Stomach smooth muscle (tissue), 2 donors: ENCODE results near the gene LRRTM2.
"Not testable (repeated sequence)": the region's sequence is repeated elsewhere in the genome, so short reads cannot be mapped to it uniquely, and the experiment has no call there.

Source experiments
- H3K27ac ChIP-seq: one replicate; pipeline ENCODE4 v1.7.0; 2013; ENCODE audit warnings: mild to moderate bottlenecking, low read length, inconsistent platforms
- H3K27me3 ChIP-seq, 2 donors: one replicate each; pipeline ENCODE4 v1.7.0; 2013; ENCODE audit warnings: low read length in 2 of 2; ENCODE audit not compliant: insufficient read depth in 2 of 2, control insufficient read depth in 1 of 2
- H3K36me3 ChIP-seq, 2 donors: one replicate each; pipeline ENCODE4 v1.7.0; 2013; ENCODE audit warnings: low read length in 2 of 2; ENCODE audit not compliant: control insufficient read depth in 2 of 2, insufficient read depth in 2 of 2
- H3K4me1 ChIP-seq: one replicate; pipeline ENCODE4 v1.7.0; 2013; ENCODE audit warnings: low read length; ENCODE audit not compliant: control insufficient read depth, insufficient read depth
- H3K4me3 ChIP-seq, 2 donors: one replicate each; pipeline ENCODE4 v1.7.0; 2013; ENCODE audit warnings: low read length in 2 of 2
- H3K9ac ChIP-seq, 2 donors: one replicate each; pipeline ENCODE4 v1.7.0; 2013; ENCODE audit warnings: low read length in 2 of 2, mild to moderate bottlenecking in 1 of 2
- H3K9me3 ChIP-seq, 2 donors: one replicate each; pipeline ENCODE4 v1.7.0; 2013; ENCODE audit warnings: low read length in 2 of 2; ENCODE audit not compliant: control insufficient read depth in 2 of 2
- donor health status: healthy.
- donor health status: Pancreatic carcinoma.

The LRRTM2 gene

DNA sequence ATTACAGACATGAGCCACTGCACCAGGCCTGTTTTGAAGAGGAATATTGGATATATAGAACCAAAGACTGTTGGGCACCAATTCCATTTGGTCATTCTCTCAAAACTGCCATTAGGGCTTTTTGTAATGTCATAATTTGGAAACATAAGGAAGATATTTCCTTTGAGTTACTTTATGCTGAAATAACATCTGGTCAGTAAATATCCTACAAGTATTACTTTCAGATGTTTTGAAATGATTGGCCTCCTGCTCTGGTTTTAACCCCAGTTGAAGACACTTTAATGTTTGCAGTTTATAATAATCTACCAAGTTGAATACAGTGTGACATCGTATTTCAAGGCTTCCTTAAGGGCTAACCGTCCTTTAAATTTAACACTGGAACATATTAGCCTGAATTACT lies 33.6 kb downstream of the LRRTM2 start:
- H3K27ac ChIP-seq: no peak overlapping the region
- H3K27me3 ChIP-seq: no peaks in the 10 kb centered on the region
- H3K9me3 ChIP-seq: no peaks in the 10 kb centered on the region
- no peak overlapping the region for H3K4me3 ChIP-seq
- H3K36me3 ChIP-seq: no peaks in the 10 kb centered on the region
- peaks cover 8% of the 10 kb centered on the region for H3K4me1 ChIP-seq
- H3K9ac ChIP-seq: no peak overlapping the region

DNA sequence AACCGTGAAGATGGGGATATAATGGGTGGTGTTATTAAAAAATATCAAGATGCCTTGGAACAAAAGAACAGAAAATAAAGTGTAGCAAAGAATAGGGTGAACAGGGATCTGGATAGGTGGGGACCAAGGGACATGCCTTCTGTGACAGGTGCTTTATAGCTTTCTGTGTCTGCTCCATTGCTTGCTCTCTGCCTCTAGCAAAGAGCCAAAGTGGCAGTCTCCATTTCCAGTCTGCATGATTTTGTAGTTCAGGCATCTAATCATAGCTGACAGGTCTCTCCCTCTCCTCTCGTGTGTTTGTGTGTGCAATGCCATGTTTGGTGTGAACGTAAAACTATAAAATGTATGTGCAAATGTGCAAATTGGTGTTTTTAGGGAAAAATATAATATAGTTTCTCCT lies 35.0 kb downstream of the LRRTM2 start:
- Histone ChIP-seq H3K4me3 (no peak overlapping the region), H3K4me1 (peaks cover 8% of the 10 kb centered on the region), H3K27me3 (no peaks in the 10 kb centered on the region), H3K27ac (no peak overlapping the region), H3K9me3 (no peaks in the 10 kb centered on the region), H3K36me3 (no peaks in the 10 kb centered on the region), H3K9ac (no peak overlapping the region)

DNA sequence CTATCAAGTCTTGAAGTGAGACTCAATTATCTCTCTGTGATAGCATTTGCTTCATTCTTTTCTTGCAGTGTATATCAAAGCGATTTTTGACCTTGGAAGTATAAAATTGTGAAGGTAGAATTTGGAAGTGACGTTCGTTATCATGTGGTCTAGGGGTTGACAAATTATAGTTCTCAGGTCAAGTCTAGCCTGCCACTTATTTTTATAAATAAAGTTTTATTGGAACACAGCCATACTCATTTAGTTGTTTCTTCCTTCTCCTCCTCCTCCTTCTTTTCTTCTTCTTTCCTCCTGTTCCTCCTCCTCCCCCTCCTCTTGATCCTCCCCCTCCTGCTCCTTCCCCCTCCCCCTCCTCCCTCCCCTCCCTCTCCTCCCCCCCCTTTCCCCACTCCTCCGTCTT lies 38.0 kb downstream of the LRRTM2 start:
- no peaks in the 10 kb centered on the region for H3K27me3 ChIP-seq
- no peaks in the 10 kb centered on the region for H3K36me3 ChIP-seq
- H3K9ac ChIP-seq: no peak overlapping the region
- no peak overlapping the region for H3K27ac ChIP-seq
- H3K4me1 ChIP-seq: no peaks in the 10 kb centered on the region
- H3K4me3 ChIP-seq: no peak overlapping the region
- H3K9me3 ChIP-seq: no peaks in the 10 kb centered on the region

DNA sequence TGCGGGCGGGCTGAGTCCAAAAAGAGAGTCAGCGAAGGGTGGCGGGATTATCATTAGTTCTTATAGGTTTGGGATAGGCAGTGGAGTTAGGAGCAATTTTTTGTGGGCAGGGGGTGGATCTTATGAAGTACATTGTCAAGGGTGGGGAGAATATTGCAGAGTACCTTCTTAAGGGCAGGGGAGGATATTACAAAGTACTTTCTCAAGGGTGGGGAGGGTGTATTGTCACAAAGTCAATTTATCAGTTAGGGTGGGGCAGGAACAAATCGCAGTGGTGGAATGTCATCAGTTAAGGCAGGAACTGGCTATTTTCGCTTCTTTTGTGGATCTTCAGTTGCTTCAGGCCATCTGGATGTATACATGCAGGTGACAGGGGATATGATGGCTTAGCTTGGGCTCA lies 40.3 kb downstream of the LRRTM2 start:
- H3K36me3 ChIP-seq, H3K9ac ChIP-seq, H3K4me3 ChIP-seq, H3K9me3 ChIP-seq, H3K27me3 ChIP-seq, H3K4me1 ChIP-seq, H3K27ac ChIP-seq: not testable (repeated sequence)

DNA sequence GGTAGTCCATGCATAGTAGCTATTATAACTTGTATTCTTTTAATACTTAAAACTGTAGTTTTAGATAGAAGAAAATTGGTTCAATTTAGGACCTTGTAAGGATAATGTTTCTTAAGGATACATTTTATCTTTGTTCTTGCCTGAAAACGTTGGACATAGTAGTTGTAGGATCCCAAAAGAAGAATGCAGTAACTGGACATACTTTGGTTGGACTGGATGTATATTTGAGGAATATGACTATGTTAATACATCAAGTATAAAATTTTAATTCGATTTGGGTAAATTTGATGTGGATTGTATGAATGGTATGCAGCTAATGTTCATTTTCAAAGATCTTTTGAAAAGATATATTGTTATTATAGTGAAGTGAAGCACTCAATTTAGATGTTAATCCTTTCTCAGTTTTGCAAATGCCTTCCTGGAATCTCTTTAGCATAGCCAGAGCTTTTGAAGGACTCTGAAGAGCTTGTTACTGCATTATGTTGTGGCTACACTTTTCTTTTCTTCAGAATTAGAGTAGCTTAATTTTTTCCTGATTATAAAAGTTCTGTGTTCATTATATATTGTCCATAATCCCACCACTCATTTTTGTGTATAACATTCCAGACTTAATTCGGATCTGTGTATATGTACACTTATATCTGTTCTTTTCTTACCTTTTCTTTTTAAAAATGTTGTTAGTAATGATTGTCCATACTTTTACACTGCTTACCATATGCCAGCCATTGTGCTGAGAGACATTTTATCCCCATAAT lies 41.2 kb downstream of the LRRTM2 start:
- Histone ChIP-seq H3K9ac (no peak overlapping the region), H3K4me1 (no peaks in the 10 kb centered on the region), H3K27ac (no peak overlapping the region), H3K27me3 (no peaks in the 10 kb centered on the region), H3K9me3 (no peaks in the 10 kb centered on the region), H3K4me3 (no peak overlapping the region), H3K36me3 (peaks cover 0 to 5% of the 10 kb centered on the region in 2 donors)

DNA sequence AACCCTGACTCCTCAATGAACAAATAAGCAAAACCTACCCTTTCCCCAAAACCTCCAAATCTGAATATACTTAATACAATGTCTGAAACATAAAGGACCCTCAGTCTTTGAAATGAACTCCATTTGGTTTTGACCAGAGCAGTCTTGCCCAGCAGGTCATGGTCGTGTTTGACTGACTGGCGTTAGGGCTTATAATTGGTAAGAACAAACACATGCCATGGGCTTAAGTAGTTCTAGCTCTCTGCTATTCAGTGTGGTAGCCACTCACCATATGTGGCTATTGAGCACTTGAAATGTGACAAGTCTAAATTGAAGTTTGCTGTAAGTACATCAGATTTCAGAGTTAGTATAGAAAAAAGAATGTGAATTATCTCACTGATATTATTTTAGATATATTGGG lies 42.1 kb downstream of the LRRTM2 start:
- H3K4me1 ChIP-seq: no peaks in the 10 kb centered on the region
- H3K27me3 ChIP-seq: no peaks in the 10 kb centered on the region
- no peaks in the 10 kb centered on the region for H3K9me3 ChIP-seq
- no peak overlapping the region for H3K4me3 ChIP-seq
- peaks cover 0 to 7% of the 10 kb centered on the region in 2 donors for H3K36me3 ChIP-seq
- H3K27ac ChIP-seq: no peak overlapping the region
- H3K9ac ChIP-seq: no peak overlapping the region

DNA sequence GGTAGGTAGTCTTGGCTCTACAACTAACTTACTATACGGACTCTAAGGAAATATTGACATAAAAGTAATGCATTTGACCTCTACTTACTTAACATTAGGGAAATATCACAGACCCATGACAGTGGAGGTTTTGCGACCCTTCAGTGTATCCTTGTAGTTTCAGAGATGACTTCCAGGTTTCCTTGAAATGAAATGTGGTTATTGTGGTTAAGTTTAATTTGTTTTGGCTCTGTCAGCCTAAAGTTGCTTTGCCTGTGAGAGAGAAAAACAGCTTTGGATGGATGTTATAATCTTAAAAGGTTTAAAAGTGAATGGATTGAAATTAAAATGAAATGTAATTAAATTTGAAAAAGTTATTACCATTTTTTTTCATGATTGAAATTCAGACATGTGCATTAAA lies 42.9 kb downstream of the LRRTM2 start:
- H3K4me3 ChIP-seq: no peak overlapping the region
- no peaks in the 10 kb centered on the region for H3K4me1 ChIP-seq
- H3K27me3 ChIP-seq: no peaks in the 10 kb centered on the region
- H3K27ac ChIP-seq: no peak overlapping the region
- H3K9me3 ChIP-seq: no peaks in the 10 kb centered on the region
- H3K9ac ChIP-seq: no peak overlapping the region
- H3K36me3 ChIP-seq: peaks cover 4 to 15% of the 10 kb centered on the region in 2 donors

DNA sequence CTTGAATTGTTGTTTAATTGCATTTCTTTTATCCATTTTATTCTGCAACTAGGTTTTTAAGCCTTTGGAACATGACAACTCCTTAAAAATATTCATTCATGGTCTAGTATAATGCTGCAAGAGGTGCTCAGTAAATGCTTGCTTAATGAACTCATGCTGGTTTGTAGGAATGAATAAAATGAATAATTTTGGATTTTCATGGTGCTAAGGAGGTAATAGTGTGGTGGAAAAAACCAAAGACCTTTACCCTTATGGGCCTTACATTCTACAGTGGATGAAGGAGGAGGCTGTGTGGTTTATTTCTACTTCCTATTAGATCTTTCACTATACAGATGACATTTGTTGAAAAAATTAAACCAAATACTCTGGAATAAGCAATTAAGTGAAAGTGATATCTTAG lies 43.4 kb downstream of the LRRTM2 start:
- H3K9ac ChIP-seq: no peak overlapping the region
- H3K27ac ChIP-seq: no peak overlapping the region
- peaks cover 4 to 17% of the 10 kb centered on the region in 2 donors for H3K36me3 ChIP-seq
- no peak overlapping the region for H3K4me3 ChIP-seq
- H3K9me3 ChIP-seq: no peaks in the 10 kb centered on the region
- H3K4me1 ChIP-seq: no peaks in the 10 kb centered on the region
- no peaks in the 10 kb centered on the region for H3K27me3 ChIP-seq

DNA sequence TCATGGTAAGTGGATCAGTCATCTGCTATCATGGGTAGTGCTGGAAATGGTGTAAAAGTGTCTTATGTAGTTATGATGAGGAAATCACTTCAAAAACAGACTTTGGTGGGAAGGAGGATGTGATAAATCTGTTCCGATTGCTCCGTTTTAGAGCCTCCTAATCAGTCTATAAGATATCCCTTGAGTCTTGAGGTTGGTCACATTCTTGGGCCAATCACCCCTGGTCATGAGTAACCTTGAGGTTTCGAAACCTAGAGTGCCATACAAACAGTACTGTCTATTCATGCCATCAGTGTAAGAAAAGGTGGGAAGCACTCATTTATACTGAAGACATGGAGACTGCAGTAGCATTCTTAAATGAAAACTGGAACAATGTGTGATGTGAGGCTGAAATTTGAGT lies 45.8 kb downstream of the LRRTM2 start:
- H3K27ac ChIP-seq: no peak overlapping the region
- no peak overlapping the region for H3K4me3 ChIP-seq
- H3K4me1 ChIP-seq: no peaks in the 10 kb centered on the region
- H3K9me3 ChIP-seq: no peaks in the 10 kb centered on the region
- no peak overlapping the region for H3K9ac ChIP-seq
- H3K27me3 ChIP-seq: no peaks in the 10 kb centered on the region
- peaks cover 6 to 26% of the 10 kb centered on the region in 2 donors for H3K36me3 ChIP-seq

DNA sequence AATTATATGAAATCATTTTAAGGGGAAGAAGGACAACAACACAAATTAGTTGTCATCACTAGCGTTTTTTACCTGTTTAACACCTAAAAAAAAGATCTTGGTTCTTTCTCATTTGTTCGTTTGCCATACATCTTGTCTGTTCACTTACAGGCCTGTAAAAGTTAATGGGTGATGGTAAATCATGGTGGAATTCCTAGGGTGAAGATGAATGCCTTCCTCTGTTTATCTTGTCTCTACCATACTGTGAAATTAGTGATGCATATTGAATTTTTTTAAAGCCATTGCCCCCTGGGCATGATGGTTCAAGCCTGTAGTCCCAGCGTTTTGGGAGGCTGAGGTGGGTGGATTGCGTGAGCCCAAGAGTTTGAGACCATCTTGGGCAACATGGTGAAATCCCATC lies 46.6 kb downstream of the LRRTM2 start:
- H3K9me3 ChIP-seq: no peaks in the 10 kb centered on the region
- H3K9ac ChIP-seq: no peak overlapping the region
- no peak overlapping the region for H3K27ac ChIP-seq
- H3K27me3 ChIP-seq: no peaks in the 10 kb centered on the region
- peaks cover 6 to 27% of the 10 kb centered on the region in 2 donors for H3K36me3 ChIP-seq
- no peak overlapping the region for H3K4me3 ChIP-seq
- H3K4me1 ChIP-seq: no peaks in the 10 kb centered on the region

DNA sequence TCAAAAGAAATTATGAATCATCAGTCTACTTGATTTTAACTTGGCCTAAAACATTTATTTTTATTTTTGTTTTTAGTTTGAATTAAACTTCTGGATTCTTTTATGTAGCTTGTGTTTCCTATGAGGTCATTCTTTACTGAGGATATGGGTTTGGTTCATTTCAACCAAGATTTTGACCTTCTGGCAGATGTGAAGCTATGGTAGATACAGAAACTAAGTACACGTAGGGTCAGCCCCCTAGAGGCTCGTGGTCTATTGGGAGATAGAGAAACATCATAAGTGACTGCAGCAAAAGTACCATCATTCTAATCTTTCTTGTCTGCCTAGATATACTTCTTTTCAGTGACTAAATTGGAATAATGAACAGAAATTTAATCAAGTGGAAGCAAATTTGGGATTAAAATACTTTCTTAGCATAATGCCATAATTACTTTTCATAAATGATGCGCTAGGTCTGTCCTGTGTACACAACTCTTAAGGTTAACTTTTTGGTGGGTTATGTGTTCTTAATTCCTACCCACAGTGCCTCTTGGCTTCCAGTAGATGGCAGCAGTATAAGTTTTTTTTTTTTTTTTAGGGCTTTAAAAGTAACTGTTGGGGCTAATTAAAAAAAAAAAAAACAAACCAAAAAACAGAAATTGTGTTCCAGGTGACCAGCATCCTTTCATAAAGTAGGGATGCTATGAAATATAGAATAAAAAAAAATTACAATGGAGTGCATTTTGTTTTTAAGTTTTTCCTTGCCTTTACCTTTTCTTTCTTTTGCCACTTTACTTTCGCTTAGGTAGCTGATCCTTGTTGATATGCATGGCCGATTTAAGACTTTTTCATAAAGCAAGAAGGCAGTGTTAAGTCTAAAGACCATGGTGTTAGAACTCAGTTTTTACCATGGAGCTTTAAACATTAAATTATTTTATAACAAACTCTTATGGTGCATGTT lies 49.9 kb downstream of the LRRTM2 start:
- no peak overlapping the region for H3K4me3 ChIP-seq
- no peak overlapping the region for H3K9ac ChIP-seq
- H3K27ac ChIP-seq: no peak overlapping the region
- no peaks in the 10 kb centered on the region for H3K27me3 ChIP-seq
- H3K4me1 ChIP-seq: no peaks in the 10 kb centered on the region
- no peaks in the 10 kb centered on the region for H3K9me3 ChIP-seq
- peaks cover 9 to 27% of the 10 kb centered on the region in 2 donors for H3K36me3 ChIP-seq
